PC-9 (cell line): ENCODE results near the gene ARFGAP1.

Source experiments
- CTCF ChIP-seq: fragments of 200-600 bp; sonication (generic); conservative IDR thresholded peaks from 2 replicates; pipeline ENCODE4 v1.6.1; 2017; ENCODE audit warnings: mixed run types, antibody characterized with exemption, mild to moderate bottlenecking, moderate library complexity
- EZH2 ChIP-seq: fragments of 200-600 bp; sonication (generic); IDR thresholded peaks from 2 replicates; pipeline ENCODE4 v1.8.0; 2017; ENCODE audit warnings: antibody characterized with exemption, low read depth

- TF ChIP-seq CTCF: no peak
- no peak for TF ChIP-seq EZH2
These were observed 10.9 kb downstream of the ARFGAP1 start for GRCh38 chr20:63283397-63284082.
